Hematopoietic multipotent progenitor cell treated with erythropoietin and hydrocortisone succinate and interleukin-3 and kit ligand, for 17 days (in vitro differentiated cells): Measurements from ENCODE around the gene ELK4.

ENCODE experiments used
- DNase-seq: peaks from one replicate; pipeline ENCODE4 v3.0.0-alpha.2; 2015; ENCODE audit warnings: low spot score

ELK4 gene

DNA sequence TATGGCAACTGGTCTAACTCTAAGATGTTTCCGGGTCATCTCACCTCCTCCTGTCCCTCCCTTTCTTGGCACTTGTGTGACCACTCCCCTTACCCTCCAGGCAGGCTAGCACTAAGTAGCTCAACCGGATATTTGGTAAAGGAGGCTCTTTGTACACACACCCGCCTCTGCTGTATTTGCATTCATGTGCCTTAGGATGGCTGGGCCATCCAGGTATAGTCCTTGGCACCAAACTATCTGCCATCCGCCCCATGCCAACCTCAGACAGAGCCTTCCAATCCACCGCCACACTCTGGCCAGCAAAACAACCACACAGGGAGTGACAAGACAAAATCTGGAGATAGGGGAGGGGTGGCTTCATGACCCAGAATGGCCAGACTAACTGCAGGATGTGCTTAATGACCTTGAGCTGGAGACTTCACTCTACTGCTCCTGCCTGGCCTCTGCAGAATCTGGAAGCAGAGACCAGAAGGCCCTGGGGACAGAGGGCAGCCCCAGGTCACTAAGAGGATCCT lies 67.8 kb downstream of the ELK4 start:
- DNase-seq: no peak

- DNase-seq: no peak
Observed at GRCh38 chr1:205561501-205562203, 70.2 kb downstream of the ELK4 start.
